ENCODE measurements around the gene DYSF.

GRCh38 chr2:71722286-71722685, 268.9 kb downstream of the DYSF start:
- TF ChIP-seq, protein P1, sequence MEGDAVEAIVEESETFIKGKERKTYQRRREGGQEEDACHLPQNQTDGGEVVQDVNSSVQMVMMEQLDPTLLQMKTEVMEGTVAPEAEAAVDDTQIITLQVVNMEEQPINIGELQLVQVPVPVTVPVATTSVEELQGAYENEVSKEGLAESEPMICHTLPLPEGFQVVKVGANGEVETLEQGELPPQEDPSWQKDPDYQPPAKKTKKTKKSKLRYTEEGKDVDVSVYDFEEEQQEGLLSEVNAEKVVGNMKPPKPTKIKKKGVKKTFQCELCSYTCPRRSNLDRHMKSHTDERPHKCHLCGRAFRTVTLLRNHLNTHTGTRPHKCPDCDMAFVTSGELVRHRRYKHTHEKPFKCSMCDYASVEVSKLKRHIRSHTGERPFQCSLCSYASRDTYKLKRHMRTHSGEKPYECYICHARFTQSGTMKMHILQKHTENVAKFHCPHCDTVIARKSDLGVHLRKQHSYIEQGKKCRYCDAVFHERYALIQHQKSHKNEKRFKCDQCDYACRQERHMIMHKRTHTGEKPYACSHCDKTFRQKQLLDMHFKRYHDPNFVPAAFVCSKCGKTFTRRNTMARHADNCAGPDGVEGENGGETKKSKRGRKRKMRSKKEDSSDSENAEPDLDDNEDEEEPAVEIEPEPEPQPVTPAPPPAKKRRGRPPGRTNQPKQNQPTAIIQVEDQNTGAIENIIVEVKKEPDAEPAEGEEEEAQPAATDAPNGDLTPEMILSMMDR (IDR thresholded peaks at IDR 0.05), result no peak
- no peak for TF ChIP-seq POLR2A (IDR thresholded peaks at IDR 0.05)
